Small intestine (tissue), 7 donors: ENCODE results near the gene AUTS2. TPM values are rescaled to one million over a fixed set of nuclear protein-coding genes. Genes with fewer than 3 reads are reported as not detected.
A peak's percentile ranks its signal among the peaks of the same experiment; 100 is the strongest.

ENCODE experiments used
- DNase-seq, 2 donors: peaks; one replicate each; pipeline versions ENCODE4 v3.0.0 to v3.0.0-alpha.2; 2013
- FAIRE-seq: peaks from 2 replicates; lab custom pipeline; 2012; peaks lifted over from hg19 to GRCh38; lab: Jason Lieb, UNC
- H3K27ac ChIP-seq, 3 donors: one replicate each; pipeline ENCODE4 v1.5.1; 2013; ENCODE audit warnings: low read length in 2 of 3, mild to moderate bottlenecking in 2 of 3, control low read depth in 1 of 3, inconsistent platforms in 1 of 3, low read depth in 1 of 3, moderate library complexity in 1 of 3
- H3K27me3 ChIP-seq, 3 donors: one replicate each; pipeline ENCODE4 v1.6.1; 2013; ENCODE audit warnings: low read length in 3 of 3, inconsistent platforms in 1 of 3; ENCODE audit not compliant: control insufficient read depth in 3 of 3, insufficient read depth in 3 of 3
- H3K36me3 ChIP-seq, 3 donors: one replicate each; pipeline ENCODE4 v1.6.1; 2013; ENCODE audit warnings: low read length in 3 of 3, inconsistent platforms in 1 of 3, low read depth in 1 of 3, mild to moderate bottlenecking in 1 of 3, moderate library complexity in 1 of 3; ENCODE audit not compliant: control insufficient read depth in 3 of 3, insufficient read depth in 2 of 3
- H3K4me1 ChIP-seq, 3 donors: one replicate each; pipeline ENCODE4 v1.6.1; 2013; ENCODE audit warnings: low read length in 2 of 3, inconsistent platforms in 1 of 3, low read depth in 1 of 3, mild to moderate bottlenecking in 1 of 3, moderate library complexity in 1 of 3; ENCODE audit not compliant: control insufficient read depth in 3 of 3, insufficient read depth in 2 of 3
- H3K4me3 ChIP-seq, 3 donors: one replicate each; pipeline ENCODE4 v1.5.1; 2013; ENCODE audit warnings: low read length in 3 of 3, control low read depth in 1 of 3, inconsistent platforms in 1 of 3, low read depth in 1 of 3, mild to moderate bottlenecking in 1 of 3, moderate library complexity in 1 of 3
- H3K9me3 ChIP-seq, 2 donors: one replicate each; pipeline ENCODE4 v1.6.1; 2013; ENCODE audit warnings: low read depth in 1 of 2, low read length in 1 of 2; ENCODE audit not compliant: control insufficient read depth in 2 of 2, insufficient read depth in 1 of 2
- WGBS, 3 donors: extraction: QIAGEN DNeasy Blood & Tissue Kit; methylation state at CpG; one replicate each; pipeline ENCODE4 v1.1.7; 2013; 5-methylcytosine and 5-hydroxymethylcytosine counted together
- polyA plus RNA-seq, 4 donors: library from polyadenylated mRNA; stranded (reverse) in 3 of 4; unstranded in 1 of 4; fragments of 200-250 nt in 3 of 4; fragments of 120-200 nt in 1 of 4; gene quantifications; one replicate each; pipeline versions ENCODE4 v1.2.1 to v1.2.3, GENCODE V29; 2013
- donor health status: healthy with polysubstance abuse.
- donor health status: control.
- donor health status: control.
- donor health status: Bipolar disorder and iron deficiency.
- donor health status: healthy.

AUTS2 gene
- polyA plus RNA-seq, 4 donors: 4.9 to 43.5 (median 13.6) TPM

- H3K36me3 ChIP-seq: peaks cover 7 to 58% (median 25%) of the 10 kb centered on the region in 3 donors
- FAIRE-seq: no peak
Observed at GRCh38 chr7:70782796-70783195, 1184.5 kb downstream of the AUTS2 start.

DNA sequence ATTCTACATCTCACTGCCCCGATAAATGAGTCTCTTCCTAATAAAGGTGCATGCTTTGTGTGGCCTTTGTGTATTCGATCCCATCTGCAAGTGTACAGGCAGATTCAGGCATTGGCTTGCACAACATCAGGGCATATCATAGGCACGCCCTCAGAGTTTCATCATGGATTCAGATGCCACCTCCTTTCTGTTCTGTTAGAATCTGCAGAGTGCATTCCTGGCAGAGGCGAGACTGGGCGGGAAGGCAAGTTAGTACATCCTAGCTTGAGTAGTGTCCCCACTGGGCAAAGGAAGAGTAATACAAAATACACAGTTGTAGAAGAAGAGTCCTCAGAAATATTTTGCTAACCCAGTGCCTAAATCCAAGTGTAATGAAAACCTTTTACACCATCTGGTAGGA, 1187.2 kb downstream of the AUTS2 start:
- H3K4me1 ChIP-seq: no peaks in the 10 kb centered on the region
- H3K36me3 ChIP-seq: peaks cover 14 to 67% (median 32%) of the 10 kb centered on the region in 3 donors
- no peak for FAIRE-seq
- no peaks in the 10 kb centered on the region for H3K9me3 ChIP-seq
- no peak for DNase-seq
- WGBS, 3 donors: 94 to 97% (median 97%) methylated on average over 5 of the region's 5 CpGs
- H3K27me3 ChIP-seq: no peaks in the 10 kb centered on the region
- H3K4me3 ChIP-seq: no peak overlapping the region
- no peak overlapping the region for H3K27ac ChIP-seq

More at GRCh38 chr7:70782796-70783195, 1184.5 kb downstream of the AUTS2 start:
- DNase-seq: no peak
- Histone ChIP-seq H3K27me3 (no peaks in the 10 kb centered on the region), H3K9me3 (no peaks in the 10 kb centered on the region), H3K27ac (no peak overlapping the region), H3K4me1 (no peaks in the 10 kb centered on the region), H3K4me3 (no peak overlapping the region)
- WGBS, 3 donors: 94 to 100% (median 95%) methylated on average over 1 of the region's 1 CpG

- H3K4me1 ChIP-seq: no peaks in the 10 kb centered on the region
- H3K36me3 ChIP-seq: peaks cover 14 to 70% (median 32%) of the 10 kb centered on the region in 3 donors
- peak overlapping the region in 1 of 3 donors; percentile 22 for H3K27ac ChIP-seq
- WGBS, 3 donors: 88 to 98% (median 93%) methylated on average over 6 of the region's 6 CpGs
- FAIRE-seq (no peak), DNase-seq (no peak)
- H3K4me3 ChIP-seq: no peak overlapping the region
- no peaks in the 10 kb centered on the region for H3K9me3 ChIP-seq
- no peaks in the 10 kb centered on the region for H3K27me3 ChIP-seq
Observed at GRCh38 chr7:70786076-70786475, 1187.8 kb downstream of the AUTS2 start.

DNA sequence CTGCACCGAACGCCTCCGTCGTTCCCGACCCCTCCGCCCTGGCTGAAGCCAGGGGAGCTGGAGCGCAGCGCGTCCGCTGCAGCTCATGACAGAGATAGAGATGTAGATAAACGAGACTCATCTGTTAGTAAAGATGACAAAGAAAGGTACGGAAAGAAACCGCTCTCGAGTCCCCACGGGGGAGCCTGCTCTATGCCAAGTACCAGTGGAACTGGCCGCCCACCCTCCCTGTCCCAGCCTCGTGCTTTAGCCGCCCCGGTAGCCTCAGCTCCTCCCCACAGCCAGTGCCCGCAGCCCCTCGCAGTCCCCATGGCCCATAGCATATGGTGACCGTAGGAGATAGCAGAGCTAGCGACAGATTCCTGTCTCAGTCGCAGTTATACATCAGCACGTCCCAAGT, 1189.0 kb downstream of the AUTS2 start:
- FAIRE-seq: no peak
- Histone ChIP-seq H3K27ac (peak overlapping the region in 1 of 3 donors; percentile 78), H3K4me3 (no peak overlapping the region), H3K9me3 (no peaks in the 10 kb centered on the region), H3K27me3 (no peaks in the 10 kb centered on the region), H3K36me3 (peaks cover 17 to 66% (median 28%) of the 10 kb centered on the region in 3 donors), H3K4me1 (no peaks in the 10 kb centered on the region)
- 91 to 95% (median 93%) methylated on average over 25 of the region's 25 CpGs for WGBS, 3 donors
- DNase-seq: no peak

DNA sequence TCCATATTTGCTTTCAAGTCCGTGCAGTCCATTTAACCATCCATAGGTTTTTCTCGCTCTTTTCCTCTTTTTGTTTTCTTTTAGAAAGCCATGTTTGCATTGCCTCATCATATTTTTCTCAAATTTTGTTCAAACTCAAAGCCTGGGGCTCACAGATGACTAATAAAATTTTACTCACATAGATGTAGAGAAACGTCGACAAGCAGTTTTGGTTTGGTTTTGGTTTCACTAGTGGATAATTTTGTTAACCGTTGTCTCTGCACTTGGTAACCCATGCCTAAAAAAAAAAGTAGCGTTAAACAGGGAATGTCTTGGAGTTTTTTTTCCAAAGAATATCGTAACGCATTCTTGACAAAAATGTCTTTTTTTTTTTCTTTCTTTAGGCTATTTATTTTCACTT, 1189.5 kb downstream of the AUTS2 start:
- no peaks in the 10 kb centered on the region for H3K9me3 ChIP-seq
- WGBS, 3 donors: 85 to 92% (median 91%) methylated on average over 8 of the region's 8 CpGs
- H3K36me3 ChIP-seq: peaks cover 19 to 63% (median 30%) of the 10 kb centered on the region in 3 donors
- no peak overlapping the region for H3K4me3 ChIP-seq
- no peak for FAIRE-seq
- H3K27me3 ChIP-seq: no peaks in the 10 kb centered on the region
- peak overlapping the region in 1 of 3 donors; percentile 78 for H3K27ac ChIP-seq
- no peak for DNase-seq
- no peaks in the 10 kb centered on the region for H3K4me1 ChIP-seq

DNA sequence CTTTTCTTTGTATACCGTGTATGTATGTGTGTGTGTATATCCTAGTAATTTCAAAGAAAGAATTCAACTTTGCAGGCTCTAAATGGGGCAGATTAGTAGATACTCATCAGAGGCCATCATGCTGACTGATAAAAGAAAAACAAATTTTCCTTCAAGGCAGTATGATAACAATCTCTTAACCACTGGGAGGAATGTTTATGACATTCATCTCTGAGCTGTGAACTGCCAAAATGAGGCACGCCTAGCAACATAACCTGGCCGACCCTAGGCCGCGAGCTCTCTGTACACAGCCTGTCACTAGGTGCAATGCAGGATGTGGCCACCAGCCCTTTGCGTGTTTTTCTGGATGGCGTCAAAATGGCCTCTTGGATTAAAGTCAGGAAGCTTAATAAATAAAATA, 1190.0 kb downstream of the AUTS2 start:
- DNase-seq (no peak), FAIRE-seq (no peak)
- Histone ChIP-seq H3K27me3 (no peaks in the 10 kb centered on the region), H3K27ac (no peak overlapping the region), H3K9me3 (no peaks in the 10 kb centered on the region), H3K4me1 (no peaks in the 10 kb centered on the region), H3K36me3 (peaks cover 20 to 62% (median 27%) of the 10 kb centered on the region in 3 donors), H3K4me3 (no peak overlapping the region)
- WGBS, 3 donors: 86 to 93% (median 88%) methylated on average over 7 of the region's 7 CpGs

DNA sequence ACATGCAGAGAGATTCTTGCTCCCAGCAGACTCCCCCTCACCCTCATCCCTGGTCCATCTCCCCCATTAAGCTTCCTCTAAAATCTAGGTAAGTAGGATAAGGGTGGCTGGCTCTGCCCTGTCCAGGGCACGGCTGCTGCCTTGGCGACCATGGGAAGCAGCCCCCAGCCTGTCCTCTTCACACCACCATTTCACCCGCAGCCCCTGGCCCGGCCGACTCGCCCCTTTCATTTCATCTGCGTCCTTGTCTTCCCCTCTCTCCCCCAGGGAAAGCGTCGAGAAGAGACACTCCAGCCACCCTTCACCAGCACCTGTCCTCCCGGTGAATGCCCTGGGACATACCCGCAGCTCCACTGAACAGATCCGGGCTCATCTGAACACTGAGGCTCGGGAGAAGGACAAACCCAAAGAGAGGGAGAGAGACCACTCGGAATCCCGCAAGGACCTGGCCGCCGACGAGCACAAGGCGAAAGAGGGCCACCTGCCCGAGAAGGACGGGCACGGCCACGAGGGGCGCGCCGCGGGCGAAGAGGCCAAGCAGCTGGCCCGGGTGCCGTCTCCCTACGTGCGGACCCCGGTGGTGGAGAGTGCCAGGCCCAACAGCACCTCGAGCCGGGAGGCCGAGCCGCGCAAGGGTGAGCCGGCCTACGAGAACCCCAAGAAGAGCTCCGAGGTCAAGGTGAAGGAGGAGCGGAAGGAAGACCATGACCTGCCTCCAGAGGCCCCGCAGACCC, 1191.4 kb downstream of the AUTS2 start:
- Histone ChIP-seq H3K4me3 (no peak overlapping the region), H3K9me3 (no peaks in the 10 kb centered on the region), H3K27me3 (no peaks in the 10 kb centered on the region), H3K27ac (no peak overlapping the region), H3K4me1 (no peaks in the 10 kb centered on the region), H3K36me3 (peaks cover 18 to 58% (median 27%) of the 10 kb centered on the region in 3 donors)
- FAIRE-seq (no peak), DNase-seq (no peak)
- 95 to 97% (median 97%) methylated on average over 34 to 43 of the region's 43 CpGs for WGBS, 3 donors

DNA sequence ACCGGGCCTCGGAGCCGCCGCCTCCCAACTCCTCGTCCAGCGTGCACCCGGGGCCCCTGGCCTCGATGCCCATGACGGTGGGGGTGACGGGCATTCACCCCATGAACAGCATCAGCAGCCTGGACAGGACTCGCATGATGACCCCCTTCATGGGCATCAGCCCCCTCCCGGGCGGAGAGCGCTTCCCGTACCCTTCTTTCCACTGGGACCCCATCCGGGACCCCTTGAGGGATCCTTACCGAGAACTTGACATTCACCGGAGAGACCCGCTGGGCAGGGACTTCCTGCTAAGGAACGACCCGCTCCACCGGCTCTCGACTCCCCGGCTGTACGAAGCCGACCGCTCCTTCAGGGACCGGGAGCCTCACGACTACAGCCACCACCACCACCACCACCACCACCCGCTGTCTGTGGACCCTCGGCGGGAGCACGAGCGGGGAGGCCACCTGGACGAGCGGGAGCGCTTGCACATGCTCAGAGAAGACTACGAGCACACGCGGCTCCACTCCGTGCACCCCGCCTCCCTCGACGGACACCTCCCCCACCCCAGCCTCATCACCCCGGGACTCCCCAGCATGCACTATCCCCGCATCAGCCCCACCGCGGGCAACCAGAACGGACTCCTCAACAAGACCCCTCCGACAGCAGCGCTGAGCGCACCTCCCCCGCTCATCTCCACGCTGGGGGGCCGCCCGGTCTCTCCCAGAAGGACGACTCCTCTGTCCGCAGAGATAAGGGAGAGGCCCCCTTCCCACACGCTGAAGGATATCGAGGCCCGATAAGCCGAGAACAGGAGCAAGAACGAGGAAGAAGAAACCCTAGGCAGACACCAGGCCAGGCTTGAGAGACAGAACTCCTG, 1192.2 kb downstream of the AUTS2 start:
- H3K36me3 ChIP-seq: peaks cover 17 to 50% (median 22%) of the 10 kb centered on the region in 3 donors
- DNase-seq (no peak), FAIRE-seq (no peak)
- no peaks in the 10 kb centered on the region for H3K27me3 ChIP-seq
- H3K4me3 ChIP-seq: no peak overlapping the region
- no peak overlapping the region for H3K27ac ChIP-seq
- H3K4me1 ChIP-seq: no peaks in the 10 kb centered on the region
- H3K9me3 ChIP-seq: no peaks in the 10 kb centered on the region
- WGBS, 3 donors: 96 to 97% (median 97%) methylated on average over 51 to 63 of the region's 63 CpGs
